RWPE1 (cell line): ENCODE results near the gene ALDH9A1.

ENCODE experiments used
- CTCF ChIA-PET: fragments of 350-600 bp; sonication (Branson Sonifier 250); formaldehyde crosslinking; extraction: SDS; loops from one replicate; lab custom pipeline; 2021; lab: Yijun Ruan, JAX
- POLR2A ChIA-PET: fragments of 400-600 bp; formaldehyde crosslinking; extraction: SDS; loops from one replicate; lab custom pipeline; 2020; ENCODE audit warnings: antibody characterized with exemption; ENCODE audit not compliant: low non-redundant PET; lab: Yijun Ruan, JAX
- DNase-seq: peaks from one replicate; pipeline ENCODE4 v3.0.0; 2012; ENCODE audit warnings: low spot score
- H3K27ac ChIP-seq: fragments of 450-650 bp; 2 replicates; pipeline ENCODE4 v1.5.1; 2017
- CTCF ChIP-seq: fragments of 450-650 bp; conservative IDR thresholded peaks from 2 replicates; pipeline ENCODE4 v1.5.1; 2017; ENCODE audit warnings: low read depth, mild to moderate bottlenecking

ALDH9A1 gene

GRCh38 chr1:165619647-165620151 is 78.7 kb downstream of the ALDH9A1 start:
- DNase-seq = no peak
- ChIA-PET POLR2A (no interaction called here), CTCF (interaction anchor here (0.7 kb wide), 1 partner anchor 446 kb away, joined by 3 read pairs; no protein-coding TSS in a partner anchor)
- TF ChIP-seq CTCF = no peak
- H3K27ac ChIP-seq = no peak overlapping the region

GRCh38 chr1:165616987-165617546 is 81.3 kb downstream of the ALDH9A1 start:
- POLR2A ChIA-PET = no interaction called here
- no peak for DNase-seq
- TF ChIP-seq CTCF = no peak
- CTCF ChIA-PET = interaction anchor here (0.6 kb wide), 1 partner anchor 78 kb away, joined by 3 read pairs; no protein-coding TSS in a partner anchor
- H3K27ac ChIP-seq = no peak overlapping the region

- no peak for TF ChIP-seq CTCF
- no peak for DNase-seq
- no peak overlapping the region for H3K27ac ChIP-seq
- CTCF ChIA-PET = interaction anchor here (0.6 to 0.7 kb wide), 2 partner anchors 48 to 79 kb away, joined by 3 to 4 read pairs; no protein-coding TSS in a partner anchor
- POLR2A ChIA-PET = no interaction called here
These were observed 82.2 kb downstream of the ALDH9A1 start for GRCh38 chr1:165616054-165616612.
